Nucleus accumbens (tissue), 56 donors: ENCODE results near the gene PAPOLG.
"Not testable (repeated sequence)": the region's sequence is repeated elsewhere in the genome, so short reads cannot be mapped to it uniquely, and the experiment has no call there.

Experiments
- DNase-seq, 56 donors: peaks; one replicate each; lab custom pipeline; 2025; lab: John Stamatoyannopoulos, UW

PAPOLG gene

DNA sequence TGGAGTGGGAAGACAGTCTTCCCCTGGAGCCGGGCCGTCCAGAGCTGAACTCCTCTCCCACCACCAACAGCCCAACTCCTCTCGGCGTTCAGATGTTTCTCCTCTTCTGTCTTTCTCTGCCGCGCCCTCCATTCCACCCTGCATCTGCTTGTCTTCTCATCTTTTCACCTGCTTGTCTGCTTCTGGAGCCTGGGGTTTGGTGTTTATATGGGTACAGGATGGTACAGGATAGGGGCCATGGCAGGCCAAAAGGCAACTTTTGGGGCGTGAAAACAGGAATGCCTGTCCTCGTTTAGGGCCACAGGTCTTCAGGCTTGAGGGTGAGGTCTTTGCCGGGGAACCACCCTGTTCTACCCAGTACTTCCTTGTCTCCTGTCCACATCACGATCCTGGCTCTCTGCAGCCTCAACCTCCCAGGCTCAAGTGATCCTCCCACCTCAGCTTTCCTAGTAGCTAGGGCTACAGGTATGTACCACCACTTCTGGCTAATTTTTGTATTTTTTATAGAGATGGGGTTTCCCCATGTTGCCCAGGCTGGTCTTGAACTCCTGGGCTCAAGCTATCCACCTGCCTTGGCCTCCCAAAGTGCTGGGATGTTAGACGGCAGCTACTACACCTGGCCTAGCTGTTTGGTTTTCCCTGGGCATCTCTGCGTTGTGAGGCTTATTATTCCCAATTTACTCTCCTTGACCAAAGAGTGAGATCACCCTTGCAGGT lies 64.5 kb downstream of the PAPOLG start:
- DNase-seq, result no peak

DNA sequence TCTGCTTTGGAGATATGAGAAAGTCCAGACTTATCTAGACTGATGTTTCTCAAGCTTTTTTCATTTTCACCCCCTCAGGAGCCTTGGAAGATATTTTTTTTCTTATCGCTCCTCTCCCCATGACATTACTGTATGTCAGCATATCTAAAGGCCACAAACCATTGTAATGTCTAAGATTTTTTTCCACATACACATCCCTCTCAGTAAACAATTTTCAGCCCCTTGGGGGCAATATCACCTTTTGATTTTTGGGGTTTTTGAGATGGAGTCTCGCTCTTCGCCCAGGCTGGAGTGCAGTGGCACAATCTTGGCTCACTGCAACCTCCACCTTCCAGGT lies 65.0 kb downstream of the PAPOLG start:
- no peak for DNase-seq

DNA sequence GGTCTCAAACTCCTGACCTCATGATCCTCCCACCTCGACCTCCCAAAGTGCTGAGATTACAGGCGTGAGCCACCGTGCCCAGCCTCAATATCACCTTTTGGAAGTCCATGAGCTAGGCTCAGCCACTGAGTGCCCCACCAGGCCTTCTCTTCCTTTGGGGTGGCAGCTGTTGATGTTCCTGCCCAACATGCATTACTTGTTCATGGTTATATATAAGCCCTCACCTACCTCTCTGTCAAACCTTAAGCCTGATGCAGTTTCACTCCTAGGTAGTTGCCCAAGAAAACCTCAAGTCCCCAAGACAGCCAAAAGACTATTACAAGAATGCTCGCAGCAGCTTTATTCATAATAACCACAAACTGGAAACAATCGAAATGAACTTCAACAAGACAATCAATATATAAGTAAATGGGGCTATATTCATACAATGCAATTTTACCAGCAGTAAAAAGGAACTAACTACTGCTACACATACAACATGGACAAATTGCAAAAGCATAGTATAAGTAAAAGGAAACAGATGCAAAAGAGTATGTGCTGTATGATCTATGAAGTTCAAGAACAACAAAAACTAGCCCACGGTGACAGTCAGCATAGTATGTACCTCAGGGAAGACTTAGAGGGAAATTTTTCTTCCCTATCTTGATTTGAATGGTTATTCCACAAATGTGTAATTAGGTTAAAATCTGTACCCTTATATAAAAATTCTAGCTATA lies 65.7 kb downstream of the PAPOLG start:
- DNase-seq, result no peak

DNA sequence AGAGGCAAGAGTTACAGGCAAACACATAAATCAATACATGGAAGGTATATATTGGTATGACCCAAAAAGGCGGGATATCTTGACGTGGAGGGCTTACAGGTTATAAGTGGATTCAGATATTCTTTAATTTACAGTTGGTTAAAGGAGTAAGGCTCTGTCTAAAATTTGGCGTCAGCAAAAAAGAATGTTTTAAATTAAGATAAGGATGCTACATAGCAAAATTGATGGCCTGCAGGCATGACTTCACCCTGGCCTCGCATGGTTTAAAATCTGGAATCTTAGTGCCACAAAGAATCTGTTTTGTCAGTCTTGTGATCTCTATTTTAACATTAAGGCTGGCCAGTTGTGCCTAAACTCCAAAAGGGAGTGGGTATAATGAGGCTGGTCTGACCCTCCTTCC lies 66.9 kb downstream of the PAPOLG start:
- DNase-seq, result no peak

DNA sequence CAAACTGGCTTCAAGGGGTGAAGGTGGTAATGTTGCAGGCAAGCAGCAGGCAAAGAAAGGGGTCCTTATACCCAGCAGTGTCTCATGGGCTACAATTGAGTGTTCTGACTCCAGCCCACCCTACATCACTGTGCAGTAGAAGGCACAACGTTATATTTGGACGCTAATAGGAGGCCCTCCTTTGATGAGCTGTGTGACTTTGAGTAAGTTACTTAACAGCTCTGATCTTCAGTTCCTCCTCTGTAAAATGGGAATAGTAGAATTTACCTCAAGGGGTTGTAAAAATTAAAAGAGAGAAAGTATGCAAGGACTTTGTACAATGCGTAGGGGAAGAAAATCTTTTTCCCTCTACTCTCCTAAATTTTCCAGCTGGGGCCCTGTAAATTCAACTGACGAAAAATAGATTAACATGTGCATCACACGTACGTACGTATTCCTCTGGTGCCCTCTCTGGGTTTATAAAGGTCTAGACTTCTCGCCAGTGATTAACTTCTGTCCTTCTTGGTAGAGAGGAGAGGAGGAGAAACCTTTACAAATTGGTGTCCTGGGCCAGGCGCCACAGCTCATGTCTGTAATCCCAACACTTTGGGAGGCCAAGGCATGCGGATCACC lies 67.7 kb downstream of the PAPOLG start:
- no peak for DNase-seq

DNA sequence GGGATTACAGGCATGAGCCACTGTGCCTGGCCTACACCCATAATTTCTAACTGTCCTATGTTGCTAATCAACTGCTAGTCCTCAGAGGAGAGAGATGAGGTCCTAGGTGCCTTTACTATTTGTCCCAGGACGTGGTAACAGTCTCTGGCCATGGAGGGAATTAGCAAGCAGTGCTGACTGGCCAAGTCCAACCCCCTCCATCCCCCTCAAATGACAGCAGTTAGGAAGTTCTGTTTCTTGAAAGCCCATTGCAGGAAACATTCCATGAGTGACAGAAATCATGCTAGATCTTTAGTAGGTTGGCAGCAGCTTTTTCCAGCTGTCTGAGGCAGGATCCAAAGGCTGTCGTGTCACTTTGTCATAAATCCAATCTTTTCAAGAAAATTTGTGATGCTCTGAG lies 69.6 kb downstream of the PAPOLG start:
- DNase-seq, result no peak

DNA sequence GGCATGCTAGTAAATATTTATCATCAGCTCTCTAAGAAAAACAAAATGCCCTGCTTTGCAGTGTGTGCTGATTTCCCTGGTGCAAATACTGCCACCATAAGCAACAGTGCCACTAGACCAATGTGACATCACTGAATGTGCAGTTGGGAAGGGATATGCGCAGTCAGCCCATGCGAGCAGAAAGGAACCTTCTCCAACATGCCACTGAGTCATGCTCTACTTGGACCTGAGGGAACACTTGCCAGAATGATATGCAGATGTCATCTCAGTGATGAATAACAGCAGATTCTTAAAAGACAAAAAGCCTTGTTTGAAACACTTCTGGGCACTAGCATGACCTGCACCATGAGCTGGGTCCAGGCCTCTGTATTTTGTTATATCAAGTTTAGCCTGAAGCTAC lies 70.0 kb downstream of the PAPOLG start:
- DNase-seq, result no peak

DNA sequence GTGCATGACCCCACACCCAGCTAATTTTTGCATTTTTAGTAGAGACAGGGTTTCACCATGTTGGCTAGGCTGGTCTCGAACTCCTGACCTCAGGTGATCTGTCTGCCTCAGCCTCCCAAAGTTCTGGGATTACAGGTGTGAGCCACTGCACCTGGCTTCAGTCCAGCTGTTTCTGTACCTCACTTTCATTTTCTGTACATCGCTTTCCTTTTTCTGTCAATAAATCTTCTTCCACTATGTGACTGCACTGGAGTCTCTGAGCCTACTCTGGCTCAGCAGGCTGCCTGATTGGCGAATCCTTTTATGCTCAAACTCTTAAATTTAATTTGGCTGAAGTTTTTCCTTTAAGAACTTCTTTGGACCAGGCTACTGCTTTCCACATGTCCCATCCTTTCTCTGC lies 70.8 kb downstream of the PAPOLG start:
- DNase-seq, result not testable (repeated sequence)

DNA sequence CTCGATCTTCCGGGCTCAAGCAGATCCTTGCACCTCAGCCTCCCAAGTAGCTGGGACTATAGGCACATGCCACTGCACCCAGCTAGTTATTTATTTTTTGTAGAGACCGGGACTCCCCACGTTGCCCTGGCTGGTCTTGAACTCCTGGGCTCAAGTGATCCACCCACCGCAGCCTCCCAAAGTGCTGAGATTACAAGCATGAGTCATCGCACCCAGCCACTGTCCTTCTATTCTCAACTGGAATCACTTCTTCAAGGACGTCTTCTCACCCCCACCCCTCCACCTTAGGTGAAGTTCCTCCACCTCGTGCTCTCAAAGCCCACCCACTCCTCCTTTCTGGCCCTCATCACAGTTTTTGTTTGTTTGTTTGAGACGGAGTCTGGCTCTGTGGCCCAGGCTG lies 71.3 kb downstream of the PAPOLG start:
- DNase-seq, result no peak

DNA sequence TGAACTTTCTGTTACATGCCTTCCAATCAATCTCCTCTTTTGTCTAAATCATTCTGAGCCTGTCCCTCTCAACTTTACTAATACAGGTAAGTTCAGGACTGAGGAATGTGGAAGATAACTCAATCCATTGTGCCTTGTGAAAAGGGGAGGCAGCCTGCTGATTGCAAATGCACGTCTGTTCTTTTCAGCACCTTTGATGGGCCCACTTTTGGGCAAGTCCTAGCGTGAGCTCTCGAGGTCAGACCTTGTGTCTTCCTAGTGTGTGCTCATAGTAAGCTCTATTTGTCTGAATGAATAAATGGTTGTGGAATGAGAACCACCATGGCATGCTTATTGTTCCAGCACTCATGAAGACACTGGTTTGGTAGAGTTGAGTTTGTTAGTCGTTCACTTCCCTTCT lies 74.9 kb downstream of the PAPOLG start:
- DNase-seq, result no peak

DNA sequence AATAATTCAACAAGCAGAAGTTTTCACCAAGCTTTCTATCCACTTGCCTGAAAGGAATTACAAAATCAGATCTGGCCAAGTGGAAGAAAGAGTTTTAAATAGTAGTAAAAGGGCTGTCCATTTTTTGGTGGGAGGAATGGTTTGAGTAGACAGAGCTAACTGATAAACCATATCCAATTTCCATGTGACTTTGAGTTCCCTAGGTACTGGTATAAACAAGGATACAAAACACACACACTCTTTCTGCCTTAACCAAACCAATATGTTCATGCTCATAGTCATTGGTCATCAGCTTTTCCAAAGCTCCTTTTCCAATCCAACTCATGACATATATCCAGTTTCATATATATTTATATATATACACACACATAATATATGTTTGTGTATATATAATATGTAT lies 75.9 kb downstream of the PAPOLG start:
- no peak for DNase-seq

DNA sequence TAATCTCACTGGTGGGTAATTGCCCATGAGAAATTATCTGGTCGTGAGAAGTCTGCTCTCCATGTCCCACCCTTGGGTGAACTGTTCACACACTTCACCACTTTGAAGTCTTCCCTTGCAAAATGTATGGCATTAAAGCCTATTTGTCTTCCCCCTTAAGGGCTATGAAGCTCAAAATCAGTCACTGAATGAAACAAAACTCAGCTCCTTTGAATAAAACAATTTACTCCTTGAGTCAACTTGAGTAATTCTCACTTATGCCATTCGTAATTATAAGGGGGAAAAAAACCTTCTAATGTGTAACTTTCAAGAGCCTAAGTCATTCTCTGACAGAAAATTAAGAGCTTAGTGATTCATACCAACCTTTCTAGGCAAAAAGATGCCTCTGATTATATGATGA lies 76.6 kb downstream of the PAPOLG start:
- no peak for DNase-seq

DNA sequence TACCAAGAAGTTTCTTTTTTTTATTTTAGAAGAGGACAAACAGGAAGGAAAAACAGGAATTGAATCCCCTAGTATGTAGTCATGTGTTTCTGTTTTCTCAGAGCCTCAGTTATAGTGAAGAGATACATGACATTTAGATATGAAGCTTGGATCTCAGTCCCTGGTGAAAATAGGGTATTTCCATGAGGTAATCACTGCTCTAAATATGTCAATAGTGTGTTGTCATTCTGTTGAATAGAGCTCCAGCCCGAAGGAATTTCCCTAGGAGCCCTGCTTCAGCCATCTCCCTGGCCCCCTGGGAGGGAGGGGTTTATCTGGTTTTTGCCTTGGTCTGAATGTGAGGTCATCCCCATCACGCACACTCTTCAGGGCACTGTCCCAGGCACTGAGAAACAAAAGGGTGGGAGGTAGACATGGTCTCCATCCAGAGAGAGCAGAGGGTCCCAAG lies 78.2 kb downstream of the PAPOLG start:
- no peak for DNase-seq

DNA sequence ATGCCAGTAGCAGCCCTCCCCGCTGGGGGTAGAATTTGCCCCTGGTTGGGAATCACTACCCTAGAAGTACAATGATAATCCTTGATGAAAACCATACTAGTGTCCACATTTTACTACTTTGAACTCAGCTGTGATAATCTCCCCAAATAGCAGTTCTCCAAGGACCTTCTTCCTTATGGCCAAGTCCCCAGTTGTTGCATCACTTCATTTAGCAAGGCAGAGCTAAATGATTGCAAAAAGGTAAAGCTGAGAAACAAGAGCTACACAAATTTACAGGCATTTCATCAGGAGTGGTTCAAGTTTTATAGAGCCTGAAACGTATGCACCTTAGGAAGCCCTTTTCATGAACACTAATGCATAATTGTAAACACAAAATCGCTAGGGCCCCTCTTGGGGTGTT lies 80.4 kb downstream of the PAPOLG start:
- no peak for DNase-seq

DNA sequence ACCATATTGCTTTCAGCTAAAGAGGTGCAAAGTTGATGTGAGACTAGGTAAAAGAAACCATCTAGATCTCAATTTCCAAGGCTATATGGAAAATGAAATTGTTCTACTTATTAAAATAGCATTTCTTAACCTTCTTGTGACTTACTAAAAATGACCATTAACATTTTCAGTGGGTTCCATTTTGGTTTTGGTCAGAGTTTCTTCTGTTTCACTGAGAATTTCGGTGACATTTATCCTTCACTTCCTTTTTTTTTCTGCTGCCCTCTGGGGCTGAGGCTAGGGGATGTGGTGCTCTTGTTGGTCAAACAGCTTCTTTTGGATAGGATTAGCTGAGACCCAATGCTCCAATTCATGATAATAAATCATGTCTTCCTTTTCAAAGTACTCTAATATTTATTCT lies 81.1 kb downstream of the PAPOLG start:
- DNase-seq, result no peak

DNA sequence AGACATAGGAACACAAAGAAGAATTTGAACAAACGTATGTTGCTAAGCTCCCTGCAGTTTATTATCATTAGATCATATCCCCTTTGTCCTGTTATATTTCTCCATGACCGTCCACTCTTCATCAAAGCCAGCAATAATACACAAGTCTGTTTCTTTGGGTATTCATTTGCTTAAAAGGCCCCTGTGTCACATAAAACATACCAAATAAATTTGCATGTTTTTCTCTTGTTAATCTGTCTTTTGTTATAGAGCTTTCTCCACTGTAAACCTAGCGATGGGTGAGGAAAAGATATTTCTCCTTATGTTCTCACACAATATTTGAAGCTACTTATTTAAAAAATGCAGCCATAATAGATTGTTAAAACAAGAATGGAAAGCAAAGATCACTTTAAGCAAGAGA lies 82.4 kb downstream of the PAPOLG start:
- no peak for DNase-seq

DNA sequence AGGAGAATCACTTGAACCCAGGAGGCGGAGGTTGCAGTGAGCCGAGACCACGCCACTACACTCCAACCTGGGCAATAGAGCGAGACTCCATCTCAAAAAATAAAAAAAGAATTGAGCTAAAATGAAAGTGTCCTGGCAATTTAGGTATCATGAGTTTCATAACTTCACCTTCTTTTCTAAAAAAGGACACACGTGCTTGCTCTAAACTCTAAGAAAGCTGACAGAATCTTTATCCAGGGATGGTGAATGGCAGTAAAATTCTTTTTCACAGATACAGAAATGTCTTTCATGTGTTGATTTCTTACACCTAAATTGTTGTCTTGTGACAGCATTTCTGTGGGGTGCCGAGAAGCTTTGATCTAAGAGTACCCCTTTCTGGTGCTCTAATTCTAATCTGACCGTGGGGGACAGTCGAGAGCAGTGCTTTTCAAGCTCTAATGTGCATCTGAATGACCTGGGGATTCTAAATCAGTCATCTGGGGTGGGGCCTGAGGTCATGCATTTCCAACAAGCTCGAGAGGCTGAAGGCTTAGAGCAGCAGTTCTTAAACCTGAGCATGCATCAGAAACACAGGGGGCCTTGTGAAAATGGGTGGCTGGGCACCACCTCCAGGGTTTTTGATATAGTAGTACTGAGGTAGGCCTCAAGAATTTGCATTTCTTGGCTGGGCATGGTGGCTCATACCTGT lies 83.2 kb downstream of the PAPOLG start:
- DNase-seq, result no peak

DNA sequence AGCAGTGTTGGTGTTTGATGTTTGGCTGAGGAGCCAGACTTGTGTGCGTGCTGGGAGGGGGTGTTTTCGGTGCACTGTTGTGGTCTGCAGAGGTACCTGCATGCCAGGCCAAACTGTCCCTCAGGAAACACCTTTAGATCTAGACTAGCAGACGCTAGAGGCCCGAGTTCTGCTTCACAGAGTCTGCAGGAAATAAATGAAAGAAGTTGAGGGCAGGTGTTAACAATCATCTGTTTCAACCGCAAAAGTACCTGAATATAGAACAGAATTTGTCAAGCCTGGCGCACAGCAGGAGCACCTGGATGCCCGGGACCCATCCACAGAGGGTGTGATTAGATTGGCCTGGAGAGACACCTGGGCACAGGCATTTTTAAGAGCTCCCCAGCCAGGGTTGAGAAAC lies 84.8 kb downstream of the PAPOLG start:
- DNase-seq, result no peak

DNA sequence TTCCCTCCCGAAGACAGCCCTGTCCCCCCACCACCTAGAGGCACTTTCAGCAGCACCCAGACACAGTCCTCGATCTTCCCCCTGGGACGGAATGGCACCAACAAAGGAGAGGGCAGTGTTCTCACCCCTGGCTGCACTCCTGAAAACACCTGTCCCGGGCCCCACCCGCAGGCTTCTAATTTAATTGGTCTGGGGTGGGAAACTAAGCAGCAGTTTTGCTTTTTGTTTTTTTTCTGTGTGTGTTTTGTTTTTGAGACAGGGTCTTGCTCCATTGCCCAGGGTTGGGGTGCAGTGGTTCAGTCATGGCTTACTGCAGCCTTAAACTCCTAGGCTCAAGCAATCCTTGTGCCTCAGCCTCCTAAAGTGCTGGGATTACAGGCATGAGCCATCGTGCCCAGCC lies 86.9 kb downstream of the PAPOLG start:
- DNase-seq, result no peak

DNA sequence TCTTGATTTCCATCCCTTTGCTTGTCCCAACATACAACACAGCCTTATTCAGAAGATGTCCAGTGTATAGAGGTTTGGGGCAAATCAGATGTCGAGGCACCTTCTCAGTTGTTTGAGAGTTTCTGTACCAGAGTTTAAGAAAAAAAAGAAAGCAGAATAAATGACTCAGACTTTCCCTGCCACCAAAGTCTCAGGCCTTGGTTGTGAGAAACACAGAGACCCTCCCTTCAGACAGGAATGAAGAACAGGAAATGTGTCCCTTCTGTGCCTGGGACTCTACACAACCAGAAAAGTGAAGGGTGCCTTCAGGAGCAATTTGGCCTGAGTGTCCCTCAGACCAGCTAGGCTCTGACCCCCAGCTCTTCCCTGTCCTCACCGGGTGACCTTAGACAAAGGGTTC lies 88.0 kb downstream of the PAPOLG start:
- no peak for DNase-seq

DNA sequence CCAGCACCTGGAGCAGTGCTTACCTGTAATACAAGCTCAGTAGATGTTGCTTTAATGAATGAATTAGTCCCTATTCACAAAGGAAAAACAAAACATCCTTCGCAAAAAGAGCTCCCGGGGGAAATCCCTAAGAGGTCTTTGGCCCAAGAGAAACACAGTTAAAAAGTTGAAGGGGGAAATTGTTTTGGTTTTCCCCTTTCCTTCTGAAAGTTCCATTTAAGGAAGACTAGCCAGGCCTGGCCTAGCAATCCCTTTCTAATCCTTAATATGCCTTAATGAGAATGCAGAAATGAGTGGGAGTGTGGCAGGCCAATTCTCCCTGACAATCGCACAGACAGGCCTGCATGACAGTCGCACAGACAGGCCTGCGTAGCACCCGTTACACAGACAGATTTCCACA lies 91.8 kb downstream of the PAPOLG start:
- no peak for DNase-seq
